ENCODE data around the gene GNB1L.

DNA sequence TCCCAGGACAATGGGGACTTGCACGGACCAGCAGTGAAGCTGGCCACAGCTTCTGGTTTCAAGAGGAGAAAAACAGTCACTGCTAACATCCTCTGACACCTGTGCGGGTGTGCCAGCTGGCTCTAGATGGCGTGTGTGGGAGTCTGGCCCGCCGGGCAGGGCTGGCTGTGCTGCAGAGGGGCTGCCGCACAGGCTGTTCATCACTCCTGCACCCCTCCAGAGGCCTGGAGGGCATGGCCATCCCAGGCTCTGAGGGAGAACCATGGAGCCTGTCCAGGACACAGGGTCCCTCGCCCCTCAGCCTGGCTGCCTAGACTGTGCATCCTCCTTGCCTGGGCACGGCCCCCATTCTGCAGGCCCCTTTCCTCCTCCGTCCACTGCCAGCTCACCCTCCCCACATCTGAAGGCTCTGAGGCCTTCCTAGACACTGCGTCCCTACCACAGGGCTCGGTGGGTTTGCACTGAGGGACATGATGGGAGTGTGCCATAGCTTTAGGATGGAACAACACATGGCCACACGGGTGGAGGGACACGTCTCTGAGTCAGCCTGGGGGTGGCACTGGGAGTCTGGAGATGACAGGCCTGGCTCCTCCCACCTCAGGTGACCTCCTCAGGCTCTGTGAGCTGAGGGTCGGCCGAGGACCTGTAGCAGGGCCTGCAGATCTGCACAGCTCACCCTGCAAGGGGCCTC lies 42.1 kb upstream of the GNB1L start:
- TF ChIP-seq CTCF (IDR thresholded peaks at IDR 0.05) (no peak), POLR2A (IDR thresholded peaks at IDR 0.05) (no peak)
